ENCODE data around the gene ULK3. TPM values are rescaled to one million over a fixed set of nuclear protein-coding genes. Genes with fewer than 3 reads are reported as not detected.

The ULK3 gene
- total RNA-seq, 1 donor from 2014 or later = 19.7 TPM

DNA sequence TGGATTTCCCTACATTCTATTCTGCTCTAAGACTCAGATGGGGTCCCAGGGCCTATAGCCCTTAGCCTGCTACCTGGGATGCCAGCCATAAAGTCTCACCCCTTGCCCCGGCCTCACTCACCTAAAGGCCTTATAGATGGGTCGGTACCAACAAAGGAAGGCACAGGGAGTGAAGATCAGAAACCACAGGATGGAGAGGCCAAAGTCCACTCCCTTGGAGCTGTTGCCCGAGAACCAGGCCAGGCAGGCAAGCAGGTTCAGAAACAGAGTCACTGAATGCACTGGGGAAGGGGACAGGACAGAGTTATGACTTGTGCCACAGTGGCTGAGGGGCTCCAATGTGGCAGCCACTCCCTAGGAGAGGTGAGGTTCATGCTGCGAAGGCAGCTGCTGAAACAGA lies 7.4 kb upstream of the ULK3 start:
- TF ChIP-seq, protein P1, sequence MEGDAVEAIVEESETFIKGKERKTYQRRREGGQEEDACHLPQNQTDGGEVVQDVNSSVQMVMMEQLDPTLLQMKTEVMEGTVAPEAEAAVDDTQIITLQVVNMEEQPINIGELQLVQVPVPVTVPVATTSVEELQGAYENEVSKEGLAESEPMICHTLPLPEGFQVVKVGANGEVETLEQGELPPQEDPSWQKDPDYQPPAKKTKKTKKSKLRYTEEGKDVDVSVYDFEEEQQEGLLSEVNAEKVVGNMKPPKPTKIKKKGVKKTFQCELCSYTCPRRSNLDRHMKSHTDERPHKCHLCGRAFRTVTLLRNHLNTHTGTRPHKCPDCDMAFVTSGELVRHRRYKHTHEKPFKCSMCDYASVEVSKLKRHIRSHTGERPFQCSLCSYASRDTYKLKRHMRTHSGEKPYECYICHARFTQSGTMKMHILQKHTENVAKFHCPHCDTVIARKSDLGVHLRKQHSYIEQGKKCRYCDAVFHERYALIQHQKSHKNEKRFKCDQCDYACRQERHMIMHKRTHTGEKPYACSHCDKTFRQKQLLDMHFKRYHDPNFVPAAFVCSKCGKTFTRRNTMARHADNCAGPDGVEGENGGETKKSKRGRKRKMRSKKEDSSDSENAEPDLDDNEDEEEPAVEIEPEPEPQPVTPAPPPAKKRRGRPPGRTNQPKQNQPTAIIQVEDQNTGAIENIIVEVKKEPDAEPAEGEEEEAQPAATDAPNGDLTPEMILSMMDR (conservative IDR thresholded peaks at IDR 0.05; ENCODE audit: low read depth, low read length) = no peak
- no peak for DNase-seq (ENCODE audit: low read depth)

DNA sequence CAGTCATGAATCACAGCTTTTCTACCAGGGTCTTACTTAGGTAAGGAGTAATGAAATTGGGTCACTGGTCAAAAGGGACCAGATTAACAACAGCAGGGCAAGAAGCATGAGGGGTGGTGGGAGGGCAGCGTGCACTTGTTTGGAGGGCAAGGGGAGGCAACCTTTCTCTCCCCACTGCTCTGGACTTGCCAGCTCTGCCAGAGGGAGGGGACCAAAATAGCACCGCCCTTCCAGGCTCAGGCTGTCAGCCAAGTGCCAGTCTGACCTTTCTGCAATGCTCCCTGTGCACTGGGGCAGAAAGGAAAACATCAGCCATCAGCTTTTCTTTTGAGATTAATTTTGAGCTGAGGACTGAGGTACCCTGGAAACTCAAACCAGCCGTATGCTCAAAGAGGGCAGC lies 4.5 kb upstream of the ULK3 start:
- no peak overlapping the region for H3K4me3 ChIP-seq (ENCODE audit: low read depth, low read length)
- DNase-seq (ENCODE audit: low read depth) = no peak
- TF ChIP-seq, protein P1 (conservative IDR thresholded peaks at IDR 0.05; ENCODE audit: low read depth, low read length) = no peak

More for the DNA sequence above, 7.4 kb upstream of the ULK3 start:
- H3K4me3 ChIP-seq (ENCODE audit: low read depth, low read length) = no peak overlapping the region

DNA sequence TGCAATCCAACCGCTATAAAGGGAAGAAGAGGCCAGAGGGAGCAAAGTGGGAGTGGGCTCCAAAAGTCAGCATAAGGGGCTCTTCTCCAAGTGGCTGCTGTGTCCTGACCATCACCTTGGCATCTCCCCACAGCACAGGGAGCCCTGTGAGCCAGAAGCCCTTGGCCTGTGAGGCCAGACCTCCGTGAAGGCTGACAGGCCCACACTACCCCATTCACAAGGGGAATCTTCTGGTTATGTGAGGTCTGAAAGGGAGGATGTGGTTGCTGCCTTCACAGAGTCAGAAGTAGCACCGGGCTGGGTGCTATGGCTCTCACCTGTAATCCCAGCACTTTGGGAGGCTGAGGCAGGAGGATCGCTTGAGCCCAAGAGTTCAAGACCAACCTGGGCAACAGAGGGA lies 2.6 kb upstream of the ULK3 start:
- DNase-seq (ENCODE audit: low read depth) = no peak
- no peak overlapping the region for H3K4me3 ChIP-seq (ENCODE audit: low read depth, low read length)
- TF ChIP-seq, protein P1 (conservative IDR thresholded peaks at IDR 0.05; ENCODE audit: low read depth, low read length) = no peak

DNA sequence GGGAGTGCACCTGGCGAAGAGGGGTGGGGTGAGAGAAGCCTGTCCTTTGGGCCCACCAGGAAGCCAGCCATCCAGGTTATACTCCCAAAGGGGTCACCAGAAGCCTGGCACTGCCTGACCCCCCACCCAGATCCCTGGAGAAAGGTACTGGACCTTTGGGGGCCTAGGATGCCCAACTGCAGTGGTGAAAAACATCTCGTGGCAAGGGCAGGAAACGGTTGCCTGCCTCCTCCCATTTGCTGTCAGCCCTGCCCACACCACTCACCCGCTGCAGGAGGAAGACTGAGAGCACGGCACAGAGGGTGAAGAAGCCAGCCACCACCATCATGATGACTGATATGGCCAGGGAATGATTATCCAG lies 2.2 kb upstream of the ULK3 start:
- DNase-seq (ENCODE audit: low read depth) = no peak
- TF ChIP-seq, protein P1 (conservative IDR thresholded peaks at IDR 0.05; ENCODE audit: low read depth, low read length) = no peak
- H3K4me3 ChIP-seq (ENCODE audit: low read depth, low read length) = no peak overlapping the region

DNA sequence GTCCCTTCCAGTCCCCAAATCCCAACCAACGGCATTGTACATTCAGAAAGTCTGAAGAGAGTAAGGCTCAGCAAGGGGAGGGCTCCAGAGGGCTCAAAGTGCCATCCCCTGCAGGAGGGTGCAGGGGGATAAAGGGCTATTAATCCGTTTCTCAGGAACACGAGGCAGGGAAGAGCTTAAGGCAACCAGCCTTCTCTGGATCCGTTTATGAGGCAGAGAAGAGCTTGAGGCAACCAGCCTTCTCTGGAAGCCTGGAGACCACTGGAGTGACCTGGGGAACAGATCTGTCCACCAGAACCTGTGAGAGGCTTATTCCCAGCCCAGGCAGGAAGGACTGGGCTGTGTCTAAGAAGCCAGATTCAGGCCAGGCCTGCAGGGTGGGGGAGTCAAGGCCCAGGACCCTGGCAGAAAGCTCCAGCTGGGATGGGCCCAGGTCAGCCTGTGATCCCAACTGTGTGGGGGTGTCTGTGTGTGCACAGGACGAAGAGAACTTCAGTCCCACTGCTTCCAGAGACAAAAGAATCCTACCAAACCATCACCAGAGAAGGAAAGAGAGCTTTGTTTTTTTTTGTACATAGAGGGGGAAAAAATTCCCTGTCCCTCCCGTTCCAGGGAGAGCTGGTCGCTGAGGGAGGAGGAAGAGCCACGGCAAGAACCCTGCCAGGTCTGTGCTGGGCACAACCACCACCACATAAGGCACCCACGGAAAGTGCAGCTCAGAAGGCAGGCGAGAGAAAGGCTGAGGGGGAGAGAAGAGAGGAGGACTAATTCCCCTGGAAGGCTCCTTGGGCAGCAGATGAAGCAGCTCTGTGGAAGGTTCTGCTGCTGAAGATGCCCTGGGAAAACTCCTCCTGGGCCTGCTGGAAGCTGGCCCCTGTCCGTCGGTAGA lies 1.6 kb upstream of the ULK3 start:
- TF ChIP-seq, protein P1 (conservative IDR thresholded peaks at IDR 0.05; ENCODE audit: low read depth, low read length) = no peak
- no peak overlapping the region for H3K4me3 ChIP-seq (ENCODE audit: low read depth, low read length)
- DNase-seq (ENCODE audit: low read depth) = no peak

DNA sequence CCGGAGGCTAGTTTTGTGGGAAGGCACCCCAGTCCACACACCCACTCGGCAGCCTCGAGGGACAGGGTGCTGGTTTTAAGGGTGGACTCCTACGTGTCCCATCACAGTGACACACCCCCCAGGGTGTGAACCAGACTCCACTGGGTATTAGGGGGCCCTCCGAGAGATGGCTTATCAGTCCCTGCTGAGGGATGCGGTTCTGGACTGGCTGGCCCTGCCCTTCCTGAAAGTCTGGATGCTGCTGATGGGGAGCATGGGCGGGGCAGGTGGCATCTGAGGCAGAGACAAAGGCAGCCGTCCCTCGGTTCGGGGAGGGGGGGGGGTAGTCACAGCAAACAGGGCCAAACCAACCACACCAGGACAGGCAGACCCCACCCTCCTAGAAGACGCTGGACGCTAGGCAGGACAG lies 939 bp upstream of the ULK3 start:
- no peak overlapping the region for H3K4me3 ChIP-seq (ENCODE audit: low read depth, low read length)
- DNase-seq (ENCODE audit: low read depth) = no peak
- TF ChIP-seq, protein P1 (conservative IDR thresholded peaks at IDR 0.05; ENCODE audit: low read depth, low read length) = no peak

DNA sequence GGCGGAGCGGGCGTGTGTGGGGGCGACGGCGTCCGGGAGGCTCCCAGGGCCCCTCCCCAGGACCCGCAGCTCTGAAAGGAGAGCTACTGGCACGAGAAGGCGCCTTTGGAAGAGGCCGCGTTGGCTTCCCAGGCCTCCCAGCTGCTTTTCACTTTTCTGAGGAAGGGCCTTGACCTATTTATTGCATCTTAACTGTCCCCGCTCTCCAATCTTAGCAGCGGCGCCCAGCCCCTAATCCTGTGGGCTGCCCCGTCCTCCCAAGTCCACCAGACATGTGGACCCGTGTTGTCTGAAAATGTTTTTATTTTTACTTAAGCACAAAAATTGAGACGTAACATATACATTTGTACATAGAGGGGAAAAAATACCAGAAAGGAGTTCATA lies 481 bp upstream of the ULK3 start:
- TF ChIP-seq, protein P1 (conservative IDR thresholded peaks at IDR 0.05; ENCODE audit: low read depth, low read length) = no peak
- H3K4me3 ChIP-seq (ENCODE audit: low read depth, low read length) = peak overlapping the region; percentile 92
- no peak for DNase-seq (ENCODE audit: low read depth)
